Osteocyte (in vitro differentiated cells): ENCODE data around the gene CCDC85B. TPM values are rescaled to one million over a fixed set of nuclear protein-coding genes. Genes with fewer than 3 reads are reported as not detected.

Experiments used
- DNase-seq: peaks from one replicate; pipeline ENCODE4 v3.0.0; 2021; ENCODE audit warnings: mixed read lengths; ENCODE audit not compliant: unreplicated experiment; ENCODE audit errors: extremely low spot score
- H3K27ac Mint-ChIP-seq: one replicate; pipeline ENCODE4 v1.8.0; 2021; ENCODE audit warnings: mild to moderate bottlenecking, mixed read lengths; ENCODE audit not compliant: unreplicated experiment
- H3K27me3 Mint-ChIP-seq: one replicate; pipeline ENCODE4 v1.8.0; 2021; ENCODE audit warnings: mixed read lengths; ENCODE audit not compliant: unreplicated experiment
- H3K36me3 Mint-ChIP-seq: one replicate; pipeline ENCODE4 v1.8.0; 2021; ENCODE audit warnings: mixed read lengths; ENCODE audit not compliant: unreplicated experiment
- H3K4me1 Mint-ChIP-seq: one replicate; pipeline ENCODE4 v1.8.0; 2021; ENCODE audit warnings: mixed read lengths; ENCODE audit not compliant: unreplicated experiment
- H3K4me3 Mint-ChIP-seq: one replicate; pipeline ENCODE4 v1.8.0; 2021; ENCODE audit warnings: mild to moderate bottlenecking, moderate library complexity, mixed read lengths; ENCODE audit not compliant: unreplicated experiment
- H3K9me3 Mint-ChIP-seq: one replicate; pipeline ENCODE4 v1.8.0; 2021; ENCODE audit warnings: mixed read lengths; ENCODE audit not compliant: unreplicated experiment
- CTCF ChIP-seq: fragments of 200-600 bp; sonication (generic); IDR thresholded peaks from 2 replicates; pipeline ENCODE4 v1.5.0; 2021; ENCODE audit warnings: antibody characterized with exemption, mild to moderate bottlenecking, moderate library complexity
- total RNA-seq: library from RNA; stranded (reverse); gene quantifications from 2 replicates; pipeline ENCODE4 v1.2.1, GENCODE V29; 2021

The CCDC85B gene
- total RNA-seq, 1 donor from 2014 or later: 39.0 TPM

- TF ChIP-seq CTCF: no peak
- Mint-ChIP-seq H3K27me3 (no peaks in the 10 kb centered on the region), H3K4me3 (peak overlapping the region; percentile 29), H3K27ac (peak overlapping the region; percentile 86), H3K4me1 (peaks cover 40% of the 10 kb centered on the region), H3K36me3 (peaks cover 8% of the 10 kb centered on the region), H3K9me3 (no peaks in the 10 kb centered on the region)
- no peak for DNase-seq
Observed at GRCh38 chr11:65869643-65870306, 20.7 kb upstream of the CCDC85B start.

GRCh38 chr11:65870307-65870658 lies 20.2 kb upstream of the CCDC85B start:
- peak overlapping the region; percentile 86 for H3K27ac Mint-ChIP-seq

GRCh38 chr11:65870706-65871681 lies 19.5 kb upstream of the CCDC85B start:
- no peak for DNase-seq
- Mint-ChIP-seq H3K27ac (peak overlapping the region; percentile 86), H3K4me3 (peak overlapping the region; percentile 71), H3K4me1 (peaks cover 40% of the 10 kb centered on the region), H3K9me3 (no peaks in the 10 kb centered on the region), H3K27me3 (no peaks in the 10 kb centered on the region), H3K36me3 (peaks cover 4% of the 10 kb centered on the region)
- TF ChIP-seq CTCF: no peak

More at GRCh38 chr11:65870307-65870658, 20.2 kb upstream of the CCDC85B start:
- no peaks in the 10 kb centered on the region for H3K9me3 Mint-ChIP-seq
- H3K4me1 Mint-ChIP-seq: peaks cover 40% of the 10 kb centered on the region
- no peak overlapping the region for H3K4me3 Mint-ChIP-seq
- TF ChIP-seq CTCF: no peak
- peaks cover 5% of the 10 kb centered on the region for H3K36me3 Mint-ChIP-seq
- H3K27me3 Mint-ChIP-seq: no peaks in the 10 kb centered on the region
- no peak for DNase-seq

GRCh38 chr11:65871811-65872548 lies 18.5 kb upstream of the CCDC85B start:
- TF ChIP-seq CTCF: no peak
- Mint-ChIP-seq H3K4me1 (peaks cover 38% of the 10 kb centered on the region), H3K27ac (peak overlapping the region; percentile 86), H3K4me3 (peak overlapping the region; percentile 71), H3K9me3 (no peaks in the 10 kb centered on the region), H3K36me3 (peaks cover 2% of the 10 kb centered on the region), H3K27me3 (no peaks in the 10 kb centered on the region)
- no peak for DNase-seq
